H1 (cell line): ENCODE results near the gene MYRF.

Experiments used
- EZH2 ChIP-seq: fragments of 200-600 bp; sonication (generic); IDR thresholded peaks from 2 replicates; pipeline ENCODE4 v1.7.1; 2012; ENCODE audit warnings: low read depth, mild to moderate bottlenecking, moderate library complexity, low read length, inconsistent platforms; ENCODE audit not compliant: severe bottlenecking
- POLR2A ChIP-seq, 2 experiments: IDR thresholded peaks; 1 replicate in 1 of 2; 2 replicates in 1 of 2; pipeline ENCODE4 v1.6.1; 2011; ENCODE audit warnings: low read depth in 2 of 2, low read length in 2 of 2, mild to moderate bottlenecking in 2 of 2; ENCODE audit errors: control extremely low read depth in 1 of 2
- RBBP5 ChIP-seq: IDR thresholded peaks from 2 replicates; pipeline ENCODE4 v1.7.1; 2012; ENCODE audit warnings: low read depth, mild to moderate bottlenecking, inconsistent platforms, low read length, moderate library complexity, borderline replicate concordance
- RFX5 ChIP-seq: IDR thresholded peaks from 2 replicates; pipeline ENCODE4 v1.6.1; 2011; ENCODE audit warnings: low read depth, low read length, improper control_type of control experiment, borderline replicate concordance
- RXRA ChIP-seq: IDR thresholded peaks from 2 replicates; pipeline ENCODE4 v1.6.1; 2011; ENCODE audit warnings: low read depth, mild to moderate bottlenecking, low read length, moderate library complexity; ENCODE audit not compliant: insufficient read depth
- SUZ12 ChIP-seq: fragments of 200-600 bp; sonication (generic); IDR thresholded peaks from 2 replicates; pipeline ENCODE4 v1.6.1; 2012; ENCODE audit warnings: mild to moderate bottlenecking, inconsistent platforms, low read length, moderate library complexity, mixed read lengths
- TF ChIP-seq, protein P1 (sequence below), 3 experiments: IDR thresholded peaks; 1 replicate in 2 of 3; 2 replicates in 1 of 3; pipeline versions ENCODE4 v1.5.1 to v1.6.1; 2011; ENCODE audit warnings: low read length in 3 of 3, mild to moderate bottlenecking in 3 of 3, inconsistent platforms in 2 of 3, low read depth in 1 of 3, moderate library complexity in 1 of 3; ENCODE audit not compliant: insufficient read depth in 1 of 3; ENCODE audit errors: control extremely low read depth in 1 of 3

- TF ChIP-seq RBBP5: no peak
- TF ChIP-seq SUZ12: no peak
- no peak for TF ChIP-seq POLR2A (IDR thresholded peaks at IDR 0.05; ENCODE audit: control extremely low read depth in 1 of 2, low read depth in 2 of 2, low read length in 2 of 2)
- TF ChIP-seq RXRA: no peak
- TF ChIP-seq, protein P1, sequence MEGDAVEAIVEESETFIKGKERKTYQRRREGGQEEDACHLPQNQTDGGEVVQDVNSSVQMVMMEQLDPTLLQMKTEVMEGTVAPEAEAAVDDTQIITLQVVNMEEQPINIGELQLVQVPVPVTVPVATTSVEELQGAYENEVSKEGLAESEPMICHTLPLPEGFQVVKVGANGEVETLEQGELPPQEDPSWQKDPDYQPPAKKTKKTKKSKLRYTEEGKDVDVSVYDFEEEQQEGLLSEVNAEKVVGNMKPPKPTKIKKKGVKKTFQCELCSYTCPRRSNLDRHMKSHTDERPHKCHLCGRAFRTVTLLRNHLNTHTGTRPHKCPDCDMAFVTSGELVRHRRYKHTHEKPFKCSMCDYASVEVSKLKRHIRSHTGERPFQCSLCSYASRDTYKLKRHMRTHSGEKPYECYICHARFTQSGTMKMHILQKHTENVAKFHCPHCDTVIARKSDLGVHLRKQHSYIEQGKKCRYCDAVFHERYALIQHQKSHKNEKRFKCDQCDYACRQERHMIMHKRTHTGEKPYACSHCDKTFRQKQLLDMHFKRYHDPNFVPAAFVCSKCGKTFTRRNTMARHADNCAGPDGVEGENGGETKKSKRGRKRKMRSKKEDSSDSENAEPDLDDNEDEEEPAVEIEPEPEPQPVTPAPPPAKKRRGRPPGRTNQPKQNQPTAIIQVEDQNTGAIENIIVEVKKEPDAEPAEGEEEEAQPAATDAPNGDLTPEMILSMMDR (IDR thresholded peaks at IDR 0.05; ENCODE audit: control extremely low read depth in 1 of 3, insufficient read depth in 1 of 3, low read depth in 1 of 3, low read length in 3 of 3): no peak
- TF ChIP-seq RFX5: no peak
- no peak for TF ChIP-seq EZH2
These were observed 3.7 kb downstream of the MYRF start for GRCh38 chr11:61756147-61756451.
